Adrenal gland (tissue), 12 donors: ENCODE results near the gene GNAT1. TPM values are rescaled to one million over a fixed set of nuclear protein-coding genes. Genes with fewer than 3 reads are reported as not detected.
A peak's percentile ranks its signal among the peaks of the same experiment; 100 is the strongest.

Source experiments
- DNase-seq, 7 donors: peaks; one replicate each; pipeline ENCODE4 v3.0.0-alpha.2; 2019 to 2020
- H3K27ac ChIP-seq, 5 donors: fragments of 200-600 bp; sonication (generic) in 4 of 5; 1 replicate in 3 of 5; 2 replicates in 2 of 5; pipeline versions ENCODE4 v1.5.1 to v1.8.0; 2016 to 2020; ENCODE audit warnings: mild to moderate bottlenecking in 1 of 5
- H3K27me3 ChIP-seq: fragments of 200-600 bp; 2 replicates; pipeline ENCODE4 v1.8.0; 2021
- H3K36me3 ChIP-seq, 2 donors: fragments of 200-600 bp; replicated peaks in 1 of 2; 1 replicate in 1 of 2; 2 replicates in 1 of 2; pipeline versions ENCODE4 v1.5.1 to v1.8.0; 2018 to 2022
- H3K4me1 ChIP-seq, 2 donors: fragments of 200-600 bp; replicated peaks in 1 of 2; 1 replicate in 1 of 2; 2 replicates in 1 of 2; pipeline versions ENCODE4 v1.5.1 to v1.8.0; 2018 to 2021
- H3K4me3 ChIP-seq, 4 donors: fragments of 200-600 bp; sonication (generic) in 3 of 4; one replicate each; pipeline ENCODE4 v1.5.1; 2016 to 2018
- H3K9me3 ChIP-seq, 3 donors: fragments of 200-600 bp; sonication (generic) in 1 of 3; replicated peaks in 1 of 3; 1 replicate in 2 of 3; 2 replicates in 1 of 3; pipeline versions ENCODE4 v1.5.1 to v1.8.0; 2016 to 2021
- CTCF ChIP-seq, 6 experiments: fragments of 450-650 bp in 4 of 6; fragments of 200-600 bp in 2 of 6; sonication (generic) in 1 of 6; IDR thresholded peaks; 1 replicate in 5 of 6; 2 replicates in 1 of 6; pipeline versions ENCODE4 v1.5.1 to v1.8.0; 2016 to 2021; ENCODE audit warnings: antibody characterized with exemption in 6 of 6, mild to moderate bottlenecking in 2 of 6, moderate library complexity in 1 of 6
- POLR2A ChIP-seq, 2 donors: fragments of 450-650 bp; IDR thresholded peaks; one replicate each; pipeline ENCODE4 v1.6.1; 2017; ENCODE audit warnings: antibody characterized with exemption in 2 of 2, mild to moderate bottlenecking in 2 of 2, moderate library complexity in 1 of 2
- WGBS, 4 donors: extraction: QIAGEN DNeasy Blood & Tissue Kit in 2 of 4; methylation state at CpG; one replicate each; pipeline versions ENCODE4 v1.1.5 to v1.1.7; 2013 to 2017; 5-methylcytosine and 5-hydroxymethylcytosine counted together
- intact Hi-C, 2 donors: fragments of 100-400 bp; cut with DNase I; formaldehyde crosslinking; loops; one replicate each; pipeline versions ENCODE4 v1.14.1 to v1.15.0; 2022 to 2023
- polyA plus RNA-seq, 3 donors: library from polyadenylated mRNA; stranded (reverse); fragments of 200-250 nt in 2 of 3; fragments of 350-450 nt in 1 of 3; fragmentation: Illumina TruSeq in 1 of 3; extraction: RNeasy Lipid Tissue Mini Kit (QIAGEN cat#74804) in 1 of 3; gene quantifications; one replicate each; pipeline ENCODE4 v1.2.3, GENCODE V29; 2013 to 2014
- total RNA-seq, 9 donors: library from RNA; depleted of rRNA in 4 of 9; stranded (reverse); fragments of >200 nt in 4 of 9; fragments of 120-200 nt in 1 of 9; fragmentation: NEBNext Ultra II Directional in 1 of 9; extraction: Animal tissue kit (Norgen Biotek cat#: 25700) in 1 of 9; gene quantifications; one replicate each; pipeline versions ENCODE4 v1.1.0 to v1.2.4, GENCODE V29; 2013 to 2023
- donor health status: healthy with polysubstance abuse.
- donor health status: Bipolar disorder and iron deficiency.
- donor health status: DM: yes; HTN: yes; CAD: no.
- donor health status: DM: no; HTN: no; CAD: no.
- donor health status: DM: no; HTN: no; CAD: no.
- donor health status: DM: yes; HTN: yes; CAD: no.

The GNAT1 gene
- total and polyA plus RNA-seq, 12 donors: not detected

GRCh38 chr3:50192689-50193141 lies 1.3 kb downstream of the GNAT1 start:
- no peak for TF ChIP-seq POLR2A (IDR thresholded peaks at IDR 0.05)
- TF ChIP-seq CTCF (IDR thresholded peaks at IDR 0.05): peak; percentile 82 to 91 (median 90)
- no peak overlapping the region for H3K4me3 ChIP-seq
- H3K36me3 ChIP-seq: no peaks in the 10 kb centered on the region
- H3K27me3 ChIP-seq: peaks cover 25% of the 10 kb centered on the region
- WGBS, 4 donors: 2 to 10% (median 8%) methylated on average over 12 to 21 of the region's 21 CpGs; no CpG with 5 or more reads in 1 of the 4 donors
- DNase-seq: peak; percentile 45 to 89 (median 71)
- peaks cover 0 to 7% of the 10 kb centered on the region in 2 donors for H3K4me1 ChIP-seq
- no peaks in the 10 kb centered on the region for H3K9me3 ChIP-seq
- no peak overlapping the region for H3K27ac ChIP-seq
- intact Hi-C loops: loop anchor here (2.0 to 5.0 kb wide), 4 partner anchors 32 to 85 kb away; partner anchors contain the start of gene LSMEM2 (in 1 of the 2)

GRCh38 chr3:50193286-50193685 lies 1.9 kb downstream of the GNAT1 start:
- no peak for DNase-seq

GRCh38 chr3:50193746-50194127 lies 2.3 kb downstream of the GNAT1 start:
- Histone ChIP-seq H3K4me1 (peaks cover 0 to 7% of the 10 kb centered on the region in 2 donors), H3K27ac (no peak overlapping the region), H3K36me3 (no peaks in the 10 kb centered on the region), H3K9me3 (no peaks in the 10 kb centered on the region), H3K27me3 (peaks cover 34% of the 10 kb centered on the region), H3K4me3 (no peak overlapping the region)
- DNase-seq: no peak
- TF ChIP-seq CTCF (IDR thresholded peaks at IDR 0.05): no peak
- no peak for TF ChIP-seq POLR2A (IDR thresholded peaks at IDR 0.05)
- 24 to 25% methylated on average over 34 of the region's 34 CpGs; no CpG with 5 or more reads in 2 of the 4 donors for WGBS, 4 donors
- intact Hi-C loops: loop anchor here (2.0 to 5.0 kb wide), 4 partner anchors 31 to 84 kb away; partner anchors contain the start of gene LSMEM2 (in 1 of the 2)

More at GRCh38 chr3:50193286-50193685, 1.9 kb downstream of the GNAT1 start:
- H3K27ac ChIP-seq: no peak overlapping the region
- H3K4me3 ChIP-seq: no peak overlapping the region
- WGBS, 4 donors: 28 to 48% (median 38%) methylated on average over 7 to 36 of the region's 36 CpGs
- H3K36me3 ChIP-seq: no peaks in the 10 kb centered on the region
- H3K27me3 ChIP-seq: peaks cover 31% of the 10 kb centered on the region
- H3K9me3 ChIP-seq: no peaks in the 10 kb centered on the region
- intact Hi-C loops: loop anchor here (2.0 to 5.0 kb wide), 4 partner anchors 32 to 84 kb away; partner anchors contain the start of gene LSMEM2 (in 1 of the 2)
- peaks cover 0 to 7% of the 10 kb centered on the region in 2 donors for H3K4me1 ChIP-seq
- TF ChIP-seq CTCF (IDR thresholded peaks at IDR 0.05) (no peak), POLR2A (IDR thresholded peaks at IDR 0.05) (no peak)

GRCh38 chr3:50194128-50194902 lies 2.9 kb downstream of the GNAT1 start:
- 7 to 15% (median 9%) methylated on average over 16 to 70 of the region's 70 CpGs for WGBS, 4 donors
- H3K27me3 ChIP-seq: peaks cover 34% of the 10 kb centered on the region

More at GRCh38 chr3:50194128-50194902, 2.9 kb downstream of the GNAT1 start:
- peak in 6 of 7 donors; percentile 48 to 73 (median 57) for DNase-seq
- Histone ChIP-seq H3K4me1 (peaks cover 0 to 7% of the 10 kb centered on the region in 2 donors), H3K4me3 (no peak overlapping the region), H3K27ac (no peak overlapping the region), H3K36me3 (no peaks in the 10 kb centered on the region), H3K9me3 (no peaks in the 10 kb centered on the region)
- TF ChIP-seq POLR2A (IDR thresholded peaks at IDR 0.05): no peak
- TF ChIP-seq CTCF (IDR thresholded peaks at IDR 0.05): peak; percentile 55 to 84 (median 74)
- intact Hi-C loops: loop anchor here in 1 of 2 donors (5.0 kb wide), 1 partner anchor 83 kb away; the partner anchor contains the start of gene LSMEM2
